HG02610 (cell line): Measurements from ENCODE around the gene PLAC9.

Experiments used
- ATAC-seq: cut with Tn5 transposase; IDR thresholded peaks from one replicate; pipeline ENCODE4 v1.9.1; 2021; ENCODE audit warnings: mild to moderate bottlenecking, moderate library complexity; ENCODE audit not compliant: unreplicated experiment

The PLAC9 gene

GRCh38 chr10:80177781-80178636 is 45.5 kb downstream of the PLAC9 start:
- no peak for ATAC-seq

- no peak for ATAC-seq
Measured at GRCh38 chr10:80182986-80183385, 50.5 kb downstream of the PLAC9 start.

- ATAC-seq = no peak
Measured at GRCh38 chr10:80183436-80183835, 50.9 kb downstream of the PLAC9 start.

GRCh38 chr10:80184291-80184690 is 51.8 kb downstream of the PLAC9 start:
- no peak for ATAC-seq

- ATAC-seq = no peak
Measured at GRCh38 chr10:80185578-80186299, 53.2 kb downstream of the PLAC9 start.

- ATAC-seq = no peak
Measured at GRCh38 chr10:80186364-80187012, 54.0 kb downstream of the PLAC9 start.

GRCh38 chr10:80187060-80187459 is 54.5 kb downstream of the PLAC9 start:
- no peak for ATAC-seq

GRCh38 chr10:80187465-80188409 is 55.2 kb downstream of the PLAC9 start:
- ATAC-seq = peak; percentile 77

GRCh38 chr10:80188713-80189112 is 56.2 kb downstream of the PLAC9 start:
- ATAC-seq = no peak

- ATAC-seq = no peak
Measured at GRCh38 chr10:80191589-80192270, 59.2 kb downstream of the PLAC9 start.

GRCh38 chr10:80192553-80192952 is 60.0 kb downstream of the PLAC9 start:
- ATAC-seq = no peak

- no peak for ATAC-seq
Measured at GRCh38 chr10:80194373-80195045, 62.0 kb downstream of the PLAC9 start.
